CD14-positive monocyte (primary cell): Measurements from ENCODE around the gene NOTCH4. TPM values are rescaled to one million over a fixed set of nuclear protein-coding genes. Genes with fewer than 3 reads are reported as not detected.
"Not testable (repeated sequence)": the region's sequence is repeated elsewhere in the genome, so short reads cannot be mapped to it uniquely, and the experiment has no call there.

ENCODE experiments used
- DNase-seq, 3 donors: peaks; one replicate each; pipeline ENCODE4 v3.0.0-alpha.2; 2011 to 2022
- H2AFZ ChIP-seq: 2 replicates; pipeline ENCODE4 v1.6.0; 2012; ENCODE audit warnings: mild to moderate bottlenecking, low read depth, low read length, inconsistent platforms; ENCODE audit not compliant: insufficient read depth, poor library complexity, severe bottlenecking
- H3K27ac ChIP-seq, 2 donors: 1 replicate in 1 of 2; 2 replicates in 1 of 2; pipeline ENCODE4 v1.5.1; 2012 to 2013; ENCODE audit warnings: low read length in 2 of 2, control low read depth in 1 of 2, inconsistent platforms in 1 of 2, low read depth in 1 of 2, mild to moderate bottlenecking in 1 of 2
- H3K27me3 ChIP-seq, 2 donors: one replicate each; pipeline versions ENCODE4 v1.6.0 to v1.6.1; 2011 to 2013; ENCODE audit warnings: low read length in 2 of 2; ENCODE audit not compliant: control insufficient read depth in 2 of 2, insufficient read depth in 2 of 2
- H3K36me3 ChIP-seq, 2 donors: replicated peaks in 1 of 2; 1 replicate in 1 of 2; 2 replicates in 1 of 2; pipeline versions ENCODE4 v1.5.1 to v1.6.1; 2012 to 2013; ENCODE audit warnings: low read length in 2 of 2, control low read depth in 1 of 2, inconsistent platforms in 1 of 2, mild to moderate bottlenecking in 1 of 2; ENCODE audit not compliant: insufficient read depth in 2 of 2, control insufficient read depth in 1 of 2
- H3K4me1 ChIP-seq, 2 donors: 1 replicate in 1 of 2; 2 replicates in 1 of 2; pipeline versions ENCODE4 v1.5.1 to v1.6.1; 2012 to 2013; ENCODE audit warnings: low read length in 2 of 2, control low read depth in 1 of 2, inconsistent platforms in 1 of 2, mild to moderate bottlenecking in 1 of 2, moderate library complexity in 1 of 2; ENCODE audit not compliant: insufficient read depth in 2 of 2, control insufficient read depth in 1 of 2
- H3K4me2 ChIP-seq: replicated peaks from 2 replicates; pipeline ENCODE3; 2012; ENCODE audit warnings: low read length, moderate library complexity, mild to moderate bottlenecking; ENCODE audit not compliant: poor library complexity, severe bottlenecking; ENCODE audit errors: extremely low read depth
- H3K4me3 ChIP-seq, 3 experiments: fragments of 200-600 bp in 1 of 3; sonication (generic) in 1 of 3; replicated peaks in 1 of 3; 1 replicate in 2 of 3; 2 replicates in 1 of 3; pipeline ENCODE4 v1.5.1; 2011 to 2013; ENCODE audit warnings: low read length in 3 of 3, mild to moderate bottlenecking in 3 of 3, control low read depth in 2 of 3, low read depth in 2 of 3, inconsistent platforms in 1 of 3, moderate library complexity in 1 of 3
- H3K79me2 ChIP-seq: 2 replicates; pipeline ENCODE4 v1.6.0; 2012; ENCODE audit warnings: mild to moderate bottlenecking, control low read depth, inconsistent platforms, low read length, moderate library complexity; ENCODE audit not compliant: insufficient read depth
- H3K9ac ChIP-seq: 2 replicates; pipeline ENCODE4 v1.6.0; 2017; ENCODE audit warnings: low read length, mild to moderate bottlenecking; ENCODE audit not compliant: insufficient read depth, poor library complexity, severe bottlenecking
- H3K9me3 ChIP-seq, 2 donors: replicated peaks in 1 of 2; 1 replicate in 1 of 2; 2 replicates in 1 of 2; pipeline versions ENCODE4 v1.5.1 to v1.6.1; 2012 to 2013; ENCODE audit warnings: low read length in 2 of 2, control low read depth in 1 of 2; ENCODE audit not compliant: control insufficient read depth in 1 of 2, insufficient read depth in 1 of 2
- H4K20me1 ChIP-seq: 2 replicates; pipeline ENCODE4 v1.6.0; 2012; ENCODE audit warnings: mild to moderate bottlenecking, low read length, control low read depth, moderate library complexity; ENCODE audit not compliant: insufficient read depth
- H3K27ac Mint-ChIP-seq, 7 donors: one replicate each; pipeline ENCODE4 v1.8.0; 2020; ENCODE audit warnings: mild to moderate bottlenecking in 7 of 7, mixed read lengths in 7 of 7, moderate library complexity in 6 of 7, inconsistent platforms in 2 of 7
- H3K27me3 Mint-ChIP-seq, 3 donors: one replicate each; pipeline ENCODE4 v1.8.0; 2021 to 2022; ENCODE audit warnings: low read depth in 3 of 3, mild to moderate bottlenecking in 3 of 3, mixed read lengths in 3 of 3, moderate library complexity in 3 of 3, inconsistent platforms in 1 of 3
- H3K36me3 Mint-ChIP-seq, 2 donors: one replicate each; pipeline ENCODE4 v1.8.0; 2020; ENCODE audit warnings: mixed read lengths in 2 of 2, inconsistent platforms in 1 of 2, mild to moderate bottlenecking in 1 of 2
- H3K4me1 Mint-ChIP-seq: one replicate; pipeline ENCODE4 v1.8.0; 2020; ENCODE audit warnings: mild to moderate bottlenecking, mixed read lengths
- H3K4me3 Mint-ChIP-seq, 2 donors: one replicate each; pipeline ENCODE4 v1.8.0; 2020; ENCODE audit warnings: mild to moderate bottlenecking in 2 of 2, mixed read lengths in 2 of 2, moderate library complexity in 1 of 2
- H3K9me3 Mint-ChIP-seq, 7 donors: one replicate each; pipeline ENCODE4 v1.8.0; 2020 to 2022; ENCODE audit warnings: mixed read lengths in 7 of 7, mild to moderate bottlenecking in 6 of 7, moderate library complexity in 6 of 7, inconsistent platforms in 2 of 7
- WGBS: methylation state at CpG from one replicate; pipeline ENCODE4 v1.1.5; 2013; ENCODE audit warnings: missing lambda C conversion rate; ENCODE audit not compliant: insufficient coverage; 5-methylcytosine and 5-hydroxymethylcytosine counted together
- intact Hi-C, 2 donors: fragments of 100-400 bp; cut with micrococcal nuclease; formaldehyde crosslinking; loops; one replicate each; pipeline versions ENCODE4 v1.15.0 to v1.15.1; 2023
- polyA plus RNA-seq, 3 donors: library from polyadenylated mRNA; depleted of rRNA in 1 of 3; unstranded in 2 of 3; stranded (reverse) in 1 of 3; fragments of 300-500 nt in 2 of 3; fragments of >200 nt in 1 of 3; fragmentation: Illumina TruSeq in 2 of 3; gene quantifications; 1 replicate in 2 of 3; 2 replicates in 1 of 3; pipeline ENCODE4 v1.2.3, GENCODE V29; 2012 to 2021
- TF ChIP-seq, protein P1 (sequence below): fragments of 200-600 bp; IDR thresholded peaks from one replicate; pipeline ENCODE4 v1.8.0; 2022; ENCODE audit warnings: antibody characterized with exemption, mild to moderate bottlenecking

NOTCH4 gene
- polyA plus RNA-seq, 3 donors, result 5.2 to 8.1 (median 6.1) TPM

DNA sequence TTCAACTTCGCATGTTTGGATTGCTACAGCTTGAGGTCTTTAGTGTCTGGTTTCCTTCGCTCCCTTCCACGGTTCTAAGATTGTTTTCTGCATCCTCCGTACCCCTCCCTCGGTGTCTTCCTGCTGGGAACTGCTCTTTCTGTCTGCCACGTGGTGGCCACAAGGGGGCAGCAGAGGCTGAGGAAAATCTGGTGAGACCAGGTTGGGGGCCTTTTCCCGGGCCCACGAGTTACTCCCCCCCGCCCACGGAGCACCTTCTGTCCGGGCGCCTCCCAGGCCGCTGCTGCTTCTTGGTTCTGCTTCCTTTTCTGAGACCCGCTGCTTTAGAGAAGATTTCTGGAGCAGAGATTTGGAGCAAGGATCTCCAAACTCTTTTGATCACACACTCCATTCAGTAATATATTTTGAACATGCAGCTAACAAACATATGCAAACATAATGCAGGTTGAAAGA lies 21.1 kb upstream of the NOTCH4 start:
- H3K4me2 ChIP-seq, result peak overlapping the region; percentile 41

DNA sequence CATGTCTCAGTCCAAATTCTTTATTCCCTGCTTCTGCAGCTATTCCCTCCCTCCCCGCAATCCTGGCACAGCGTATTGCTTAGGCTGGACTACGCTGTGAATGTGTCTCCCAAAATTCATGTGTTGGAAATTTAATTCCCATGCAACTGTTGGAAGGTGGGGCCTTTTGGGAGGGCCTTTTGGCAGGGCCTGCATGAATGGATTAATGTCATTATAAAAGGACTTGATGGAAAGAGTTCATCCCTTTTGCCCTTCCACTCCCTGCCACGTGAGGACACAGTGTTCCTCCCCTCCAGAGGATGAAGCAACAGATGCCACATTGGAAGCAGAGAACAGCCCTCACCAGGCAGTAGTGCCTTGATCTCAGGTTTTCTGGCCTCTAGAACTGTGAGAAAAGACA lies 20.4 kb upstream of the NOTCH4 start:
- DNase-seq, result no peak
- no peak overlapping the region for H3K9ac ChIP-seq
- H3K79me2 ChIP-seq, result no peaks in the 10 kb centered on the region
- Mint-ChIP-seq H3K27ac (peak overlapping the region in 1 of 7 donors; percentile 47), H3K4me1 (peaks cover 9% of the 10 kb centered on the region), H3K9me3 (peaks cover 0 to 10% (median 4%) of the 10 kb centered on the region in 7 donors), H3K27me3 (peaks cover 3 to 7% (median 4%) of the 10 kb centered on the region in 3 donors), H3K36me3 (no peaks in the 10 kb centered on the region), H3K4me3 (peak overlapping the region in 1 of 2 donors; percentile 77)
- no peak overlapping the region for H2AFZ ChIP-seq
- H3K4me1 ChIP-seq, result peaks cover 8% of the 10 kb centered on the region in 2 donors
- no peaks in the 10 kb centered on the region for H4K20me1 ChIP-seq
- H3K4me2 ChIP-seq, result no peak overlapping the region
- 100% methylated on average over 1 of the region's 4 CpGs for WGBS
- H3K4me3 ChIP-seq, result no peak overlapping the region
- no peaks in the 10 kb centered on the region for H3K27me3 ChIP-seq
- intact Hi-C loops, result loop anchor here in 1 of 2 donors (10.0 kb wide), 2 partner anchors 171 to 551 kb away; no protein-coding TSS in a partner anchor
- H3K36me3 ChIP-seq, result no peaks in the 10 kb centered on the region
- TF ChIP-seq, protein P1, sequence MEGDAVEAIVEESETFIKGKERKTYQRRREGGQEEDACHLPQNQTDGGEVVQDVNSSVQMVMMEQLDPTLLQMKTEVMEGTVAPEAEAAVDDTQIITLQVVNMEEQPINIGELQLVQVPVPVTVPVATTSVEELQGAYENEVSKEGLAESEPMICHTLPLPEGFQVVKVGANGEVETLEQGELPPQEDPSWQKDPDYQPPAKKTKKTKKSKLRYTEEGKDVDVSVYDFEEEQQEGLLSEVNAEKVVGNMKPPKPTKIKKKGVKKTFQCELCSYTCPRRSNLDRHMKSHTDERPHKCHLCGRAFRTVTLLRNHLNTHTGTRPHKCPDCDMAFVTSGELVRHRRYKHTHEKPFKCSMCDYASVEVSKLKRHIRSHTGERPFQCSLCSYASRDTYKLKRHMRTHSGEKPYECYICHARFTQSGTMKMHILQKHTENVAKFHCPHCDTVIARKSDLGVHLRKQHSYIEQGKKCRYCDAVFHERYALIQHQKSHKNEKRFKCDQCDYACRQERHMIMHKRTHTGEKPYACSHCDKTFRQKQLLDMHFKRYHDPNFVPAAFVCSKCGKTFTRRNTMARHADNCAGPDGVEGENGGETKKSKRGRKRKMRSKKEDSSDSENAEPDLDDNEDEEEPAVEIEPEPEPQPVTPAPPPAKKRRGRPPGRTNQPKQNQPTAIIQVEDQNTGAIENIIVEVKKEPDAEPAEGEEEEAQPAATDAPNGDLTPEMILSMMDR, result no peak
- H3K27ac ChIP-seq, result no peak overlapping the region
- peaks cover 2 to 4% of the 10 kb centered on the region in 2 donors for H3K9me3 ChIP-seq

More for the DNA sequence above, 21.1 kb upstream of the NOTCH4 start:
- H3K9me3 Mint-ChIP-seq, result peaks cover 3 to 14% (median 6%) of the 10 kb centered on the region in 7 donors
- intact Hi-C loops, result loop anchor here in 1 of 2 donors (10.0 kb wide), 2 partner anchors 170 to 550 kb away; no protein-coding TSS in a partner anchor
- no peaks in the 10 kb centered on the region for H3K36me3 ChIP-seq
- H3K27ac ChIP-seq, result no peak overlapping the region
- H3K36me3 Mint-ChIP-seq, result no peaks in the 10 kb centered on the region
- no CpG with 5 or more reads among the region's 14 CpGs for WGBS
- no peak overlapping the region for H3K9ac ChIP-seq
- peak overlapping the region in 1 of 3 experiments; percentile 24 for H3K4me3 ChIP-seq
- peak overlapping the region in 1 of 7 donors; percentile 44 for H3K27ac Mint-ChIP-seq
- H3K27me3 Mint-ChIP-seq, result peaks cover 2 to 7% (median 4%) of the 10 kb centered on the region in 3 donors
- H3K27me3 ChIP-seq, result no peaks in the 10 kb centered on the region
- TF ChIP-seq, protein P1, result peak; percentile 92
- peak overlapping the region; percentile 61 for H2AFZ ChIP-seq
- H4K20me1 ChIP-seq, result no peaks in the 10 kb centered on the region
- peaks cover 8% of the 10 kb centered on the region in 2 donors for H3K4me1 ChIP-seq
- peak; percentile 55 to 77 (median 61) for DNase-seq
- H3K4me3 Mint-ChIP-seq, result peak overlapping the region in 1 of 2 donors; percentile 77
- peaks cover 9% of the 10 kb centered on the region for H3K4me1 Mint-ChIP-seq
- no peaks in the 10 kb centered on the region for H3K79me2 ChIP-seq
- H3K9me3 ChIP-seq, result peaks cover 3 to 4% of the 10 kb centered on the region in 2 donors

DNA sequence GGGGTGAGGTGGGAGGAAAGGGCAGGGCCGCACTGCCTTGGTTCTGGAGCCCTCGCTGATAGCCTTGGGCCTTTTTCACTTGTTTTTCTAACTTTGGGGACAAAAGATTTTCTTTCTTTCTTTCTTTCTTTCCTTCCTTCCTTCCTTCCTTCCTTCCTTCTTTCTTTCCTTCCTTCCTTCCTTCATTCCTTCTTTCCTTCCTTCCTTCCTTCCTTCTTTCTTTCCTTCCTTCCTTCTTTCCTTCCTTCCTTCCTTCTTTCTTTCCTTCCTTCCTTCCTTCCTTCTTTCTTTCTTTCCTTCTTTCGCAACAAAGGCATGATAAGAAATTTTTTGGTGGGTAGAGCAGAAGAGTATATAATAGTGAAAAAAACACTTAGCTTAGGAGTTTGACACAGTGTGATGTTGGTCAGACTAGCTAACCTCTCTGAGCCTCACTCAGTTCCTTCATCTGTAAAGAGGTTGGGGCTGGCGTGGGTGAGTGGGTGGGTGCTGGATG lies 18.5 kb upstream of the NOTCH4 start:
- H3K4me1 ChIP-seq, H3K79me2 ChIP-seq, H3K4me2 ChIP-seq, H3K4me1 Mint-ChIP-seq, H3K9ac ChIP-seq, H2AFZ ChIP-seq, H3K27ac ChIP-seq, H3K27ac Mint-ChIP-seq, DNase-seq, H3K36me3 Mint-ChIP-seq, H3K27me3 Mint-ChIP-seq, H3K27me3 ChIP-seq, H3K4me3 ChIP-seq, H3K9me3 Mint-ChIP-seq, H3K36me3 ChIP-seq, H4K20me1 ChIP-seq, H3K9me3 ChIP-seq: not testable (repeated sequence)
- intact Hi-C loops, result loop anchor here in 1 of 2 donors (10.0 kb wide), 2 partner anchors 172 to 552 kb away; no protein-coding TSS in a partner anchor
- peak overlapping the region in 1 of 2 donors; percentile 18 for H3K4me3 Mint-ChIP-seq
- WGBS, result 71% methylated on average over 1 of the region's 4 CpGs
